GM12878 (cell line): Measurements from ENCODE around the gene SPRED2. TPM values are rescaled to one million over a fixed set of nuclear protein-coding genes. Genes with fewer than 3 reads are reported as not detected.

Experiments used
- ATAC-seq: fragments of 200-7000 bp; cut with Tn5 transposase; 3 replicates; pipeline ENCODE4 v1.9.1; 2020; ENCODE audit warnings: mild to moderate bottlenecking, moderate library complexity
- BruUV-seq: library from RNA; stranded (reverse); fragments of 400-500 nt; replicated peaks from 2 replicates; lab custom pipeline; 2021; lab: Mats Ljungman, UMichigan
- CTCF ChIA-PET: fragments of 300-600 bp; sonication (Branson Sonifier 250); formaldehyde crosslinking; extraction: SDS; loops from one replicate; lab custom pipeline; 2021; ENCODE audit warnings: inconsistent platforms; lab: Yijun Ruan, JAX
- POLR2A ChIA-PET: fragments of 350-600 bp; formaldehyde crosslinking; extraction: SDS; loops from one replicate; lab custom pipeline; 2021; ENCODE audit warnings: inconsistent platforms; lab: Charles Lee
- RAD21 ChIA-PET: fragments of 300-600 bp; sonication (Branson Sonifier 250); formaldehyde crosslinking; loops from one replicate; lab custom pipeline; 2023; ENCODE audit warnings: antibody characterized with exemption; ENCODE audit not compliant: unreplicated experiment; lab: Charles Lee
- SMC1A ChIA-PET: fragments of 300-600 bp; sonication (Branson Sonifier 250); formaldehyde crosslinking; loops from one replicate; lab custom pipeline; 2023; ENCODE audit not compliant: unreplicated experiment, uncharacterized antibody; lab: Charles Lee
- DNase-seq: peaks from one replicate; pipeline ENCODE4 v3.0.0-alpha.2; 2011; ENCODE audit warnings: low read depth, low spot score
- FAIRE-seq: peaks from 3 replicates; lab custom pipeline; 2011; peaks lifted over from hg19 to GRCh38; lab: Jason Lieb, UNC
- H2AFZ ChIP-seq: 2 replicates; pipeline ENCODE4 v1.6.0; 2011; ENCODE audit warnings: low read depth, low read length, control low read depth; ENCODE audit not compliant: control insufficient read depth
- H3K27ac ChIP-seq: 2 replicates; pipeline ENCODE4 v1.5.1; 2011; ENCODE audit warnings: control low read depth; ENCODE audit not compliant: control insufficient read depth, insufficient read depth
- H3K27me3 ChIP-seq, 2 experiments: replicated peaks in 1 of 2; 2 replicates each; pipeline versions ENCODE4 v1.6.0 to v1.6.1; 2011; ENCODE audit warnings: low read length in 1 of 2; ENCODE audit not compliant: control insufficient read depth in 2 of 2, insufficient read depth in 2 of 2
- H3K36me3 ChIP-seq, 2 experiments: 2 replicates each; pipeline ENCODE4 v1.5.1; 2011; ENCODE audit warnings: low read length in 1 of 2; ENCODE audit not compliant: control insufficient read depth in 2 of 2, insufficient read depth in 2 of 2
- H3K4me1 ChIP-seq: 2 replicates; pipeline ENCODE4 v1.6.1; 2011; ENCODE audit warnings: mild to moderate bottlenecking, low read length, moderate library complexity, mixed read lengths; ENCODE audit not compliant: control insufficient read depth, insufficient read depth
- H3K4me2 ChIP-seq: 2 replicates; pipeline ENCODE4 v1.6.0; 2011; ENCODE audit warnings: control low read depth; ENCODE audit not compliant: control insufficient read depth, insufficient read depth
- H3K4me3 ChIP-seq: fragments of 200-600 bp; sonication (generic); 2 replicates; pipeline ENCODE4 v1.5.1; 2016
- H3K79me2 ChIP-seq: 2 replicates; pipeline ENCODE4 v1.6.0; 2011; ENCODE audit warnings: low read length; ENCODE audit not compliant: control insufficient read depth, insufficient read depth
- H3K9ac ChIP-seq: 2 replicates; pipeline ENCODE4 v1.8.0; 2011; ENCODE audit warnings: low read length, control low read depth, mixed read lengths; ENCODE audit not compliant: control insufficient read depth, insufficient read depth
- H3K9me3 ChIP-seq: replicated peaks from 3 replicates; pipeline ENCODE4 v1.5.1; 2011; ENCODE audit warnings: mild to moderate bottlenecking, low read length; ENCODE audit not compliant: control insufficient read depth, insufficient read depth
- H4K20me1 ChIP-seq: 2 replicates; pipeline ENCODE4 v1.6.0; 2011; ENCODE audit not compliant: control insufficient read depth, insufficient read depth
- BCL3 ChIP-seq: IDR thresholded peaks from 2 replicates; pipeline ENCODE4 v1.6.1; 2011; ENCODE audit warnings: borderline replicate concordance, low read depth, mild to moderate bottlenecking, moderate library complexity, low read length; ENCODE audit not compliant: insufficient read depth, poor library complexity, severe bottlenecking
- BHLHE40 ChIP-seq, 2 experiments: fragments of 450-650 bp in 1 of 2; IDR thresholded peaks; 2 replicates each; pipeline ENCODE4 v1.6.1; 2011 to 2017; ENCODE audit warnings: low read depth in 2 of 2, borderline replicate concordance in 1 of 2, improper control_type of control experiment in 1 of 2, low read length in 1 of 2, mild to moderate bottlenecking in 1 of 2
- CBX5 ChIP-seq: sonication (generic); IDR thresholded peaks from 2 replicates; pipeline ENCODE4 v1.6.1; 2016; ENCODE audit warnings: low read depth, moderate library complexity, mild to moderate bottlenecking, inconsistent platforms
- CHD2 ChIP-seq: IDR thresholded peaks from 2 replicates; pipeline ENCODE4 v1.6.1; 2011; ENCODE audit warnings: low read depth, low read length, improper control_type of control experiment, borderline replicate concordance
- EP300 ChIP-seq, 2 experiments: fragments of 150-350 bp in 1 of 2; IDR thresholded peaks; 2 replicates each; pipeline ENCODE4 v1.6.1; 2011 to 2012; ENCODE audit warnings: low read depth in 2 of 2, low read length in 2 of 2, borderline replicate concordance in 1 of 2, improper control_type of control experiment in 1 of 2, inconsistent platforms in 1 of 2; ENCODE audit not compliant: control insufficient read depth in 1 of 2
- NFIC ChIP-seq: IDR thresholded peaks from 2 replicates; pipeline ENCODE4 v1.6.1; 2012; ENCODE audit warnings: low read depth, mild to moderate bottlenecking, inconsistent platforms, low read length, moderate library complexity
- NR2C2 ChIP-seq: IDR thresholded peaks from 2 replicates; pipeline ENCODE4 v1.6.1; 2011; ENCODE audit warnings: borderline replicate concordance, low read depth; ENCODE audit not compliant: control insufficient read depth, insufficient read length
- POLR2AphosphoS2 ChIP-seq: IDR thresholded peaks from 2 replicates; pipeline ENCODE4 v1.6.1; 2011; ENCODE audit warnings: low read depth, mild to moderate bottlenecking, low read length, improper control_type of control experiment, moderate library complexity
- RAD51 ChIP-seq: fragments of 450-650 bp; IDR thresholded peaks from 2 replicates; pipeline ENCODE4 v1.6.1; 2016; ENCODE audit warnings: moderate library complexity, mild to moderate bottlenecking, inconsistent platforms
- SREBF1 ChIP-seq: IDR thresholded peaks from 2 replicates; pipeline ENCODE4 v1.6.1; 2012; ENCODE audit warnings: mild to moderate bottlenecking, low read length
- YY1 ChIP-seq: IDR thresholded peaks from 2 replicates; pipeline ENCODE4 v1.6.1; 2011; ENCODE audit warnings: low read depth, mild to moderate bottlenecking, low read length
- ZSCAN29 ChIP-seq: fragments of 450-650 bp; IDR thresholded peaks from 2 replicates; pipeline ENCODE4 v1.6.1; 2017; ENCODE audit warnings: mild to moderate bottlenecking, moderate library complexity
- WGBS: methylation state at CpG from one replicate; pipeline ENCODE4 v1.1.6; 2016; ENCODE audit warnings: low lambda C conversion rate; ENCODE audit not compliant: insufficient replicate concordance, insufficient coverage; ENCODE audit errors: missing lambda C conversion rate; 5-methylcytosine and 5-hydroxymethylcytosine counted together
- in situ Hi-C: fragments of 300-500 bp; cut with MboI; formaldehyde crosslinking; loops from 9 replicates; pipeline ENCODE4 v1.14.3; 2018; ENCODE audit warnings: mixed read lengths
- intact Hi-C: fragments of 100-400 bp; cut with micrococcal nuclease; formaldehyde crosslinking; loops from one replicate; pipeline ENCODE4 v1.14.2; 2022; ENCODE audit not compliant: unreplicated experiment
- polyA plus RNA-seq, 11 experiments: library from polyadenylated mRNA; depleted of rRNA in 4 of 11; unstranded in 6 of 11; stranded (reverse) in 5 of 11; fragments of >200 nt; fragmentation: Nextera tagmentation in 4 of 11; fragmentation: Illumina TruSeq in 1 of 11; extraction: Ambion mirVana in 4 of 11; extraction: Trizol in 1 of 11; gene quantifications; 1 replicate in 1 of 11; 2 replicates in 10 of 11; pipeline versions ENCODE4 v1.2.1 to v1.2.3, GENCODE V29; 2011 to 2016; ENCODE audit warnings: inconsistent platforms in 2 of 11, missing spikeins in 2 of 11, low read depth in 1 of 11
- total RNA-seq, 4 experiments: library from RNA; depleted of rRNA in 3 of 4; stranded (reverse); fragments of >200 nt in 3 of 4; fragmentation: Illumina TruSeq in 1 of 4; extraction: Trizol in 1 of 4; gene quantifications; 2 replicates each; pipeline versions ENCODE4 v1.2.1 to v1.2.3, GENCODE V29; 2013 to 2021
- TF ChIP-seq, protein P1 (sequence below): IDR thresholded peaks from 2 replicates; pipeline ENCODE4 v1.6.1; 2011; ENCODE audit warnings: low read depth, low read length, improper control_type of control experiment, borderline replicate concordance
- TF ChIP-seq, protein P2 (sequence below): fragments of 450-650 bp; IDR thresholded peaks from 2 replicates; pipeline ENCODE4 v1.6.1; 2018; ENCODE audit warnings: borderline replicate concordance, mild to moderate bottlenecking; ENCODE audit not compliant: partially characterized antibody
- TF ChIP-seq, protein P3 (sequence below): fragments of 150-350 bp; IDR thresholded peaks from 2 replicates; pipeline ENCODE4 v1.6.1; 2016; ENCODE audit warnings: low read depth, low read length

The SPRED2 gene
- total and polyA plus RNA-seq, 10 of the 15 experiments (the other 5 are each of a cell fraction or from before 2014, with no cell fraction given), result 3.0 to 23.9 (median 9.7) TPM

- no peaks in the 10 kb centered on the region for H3K79me2 ChIP-seq
- in situ Hi-C loops, result no loop called here
- H3K36me3 ChIP-seq, result peaks cover 0 to 2% of the 10 kb centered on the region in 2 experiments; a peak in 1 of 4 replicates
- ATAC-seq (no peak), DNase-seq (no peak), FAIRE-seq (no peak)
- CTCF ChIA-PET, result interaction anchor here (1.6 to 6.2 kb wide), 6 partner anchors 11 to 61 kb away, joined by 3 to 31 read pairs (median 12); no protein-coding TSS in a partner anchor
- no TSS peak for BruUV-seq
- H3K27me3 ChIP-seq, result no peaks in the 10 kb centered on the region
- no peak overlapping the region for H3K9ac ChIP-seq
- no peak overlapping the region for H2AFZ ChIP-seq
- peaks cover 23% of the 10 kb centered on the region for H3K4me1 ChIP-seq
- H3K9me3 ChIP-seq, result no peaks in the 10 kb centered on the region
- no peak overlapping the region for H3K4me3 ChIP-seq
- TF ChIP-seq RAD51 (no peak), YY1 (no peak), EP300 (IDR thresholded peaks at IDR 0.05; ENCODE audit: borderline replicate concordance in 1 of 2, control insufficient read depth in 1 of 2, low read depth in 2 of 2, low read length in 2 of 2) (no peak), BCL3 (no peak), CHD2 (no peak), NR2C2 (no peak), POLR2AphosphoS2 (no peak), SREBF1 (no peak), ZSCAN29 (no peak), CBX5 (no peak), BHLHE40 (IDR thresholded peaks at IDR 0.05; ENCODE audit: borderline replicate concordance in 1 of 2, low read depth in 2 of 2, low read length in 1 of 2) (no peak), NFIC (no peak)
- TF ChIP-seq, protein P1, sequence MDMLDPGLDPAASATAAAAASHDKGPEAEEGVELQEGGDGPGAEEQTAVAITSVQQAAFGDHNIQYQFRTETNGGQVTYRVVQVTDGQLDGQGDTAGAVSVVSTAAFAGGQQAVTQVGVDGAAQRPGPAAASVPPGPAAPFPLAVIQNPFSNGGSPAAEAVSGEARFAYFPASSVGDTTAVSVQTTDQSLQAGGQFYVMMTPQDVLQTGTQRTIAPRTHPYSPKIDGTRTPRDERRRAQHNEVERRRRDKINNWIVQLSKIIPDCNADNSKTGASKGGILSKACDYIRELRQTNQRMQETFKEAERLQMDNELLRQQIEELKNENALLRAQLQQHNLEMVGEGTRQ, result no peak
- TF ChIP-seq, protein P2, sequence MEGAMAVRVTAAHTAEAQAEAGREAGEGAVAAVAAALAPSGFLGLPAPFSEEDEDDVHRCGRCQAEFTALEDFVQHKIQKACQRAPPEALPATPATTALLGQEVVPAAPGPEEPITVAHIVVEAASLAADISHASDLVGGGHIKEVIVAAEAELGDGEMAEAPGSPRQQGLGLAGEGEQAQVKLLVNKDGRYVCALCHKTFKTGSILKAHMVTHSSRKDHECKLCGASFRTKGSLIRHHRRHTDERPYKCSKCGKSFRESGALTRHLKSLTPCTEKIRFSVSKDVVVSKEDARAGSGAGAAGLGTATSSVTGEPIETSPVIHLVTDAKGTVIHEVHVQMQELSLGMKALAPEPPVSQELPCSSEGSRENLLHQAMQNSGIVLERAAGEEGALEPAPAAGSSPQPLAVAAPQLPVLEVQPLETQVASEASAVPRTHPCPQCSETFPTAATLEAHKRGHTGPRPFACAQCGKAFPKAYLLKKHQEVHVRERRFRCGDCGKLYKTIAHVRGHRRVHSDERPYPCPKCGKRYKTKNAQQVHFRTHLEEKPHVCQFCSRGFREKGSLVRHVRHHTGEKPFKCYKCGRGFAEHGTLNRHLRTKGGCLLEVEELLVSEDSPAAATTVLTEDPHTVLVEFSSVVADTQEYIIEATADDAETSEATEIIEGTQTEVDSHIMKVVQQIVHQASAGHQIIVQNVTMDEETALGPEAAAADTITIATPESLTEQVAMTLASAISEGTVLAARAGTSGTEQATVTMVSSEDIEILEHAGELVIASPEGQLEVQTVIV, result no peak
- TF ChIP-seq, protein P3, sequence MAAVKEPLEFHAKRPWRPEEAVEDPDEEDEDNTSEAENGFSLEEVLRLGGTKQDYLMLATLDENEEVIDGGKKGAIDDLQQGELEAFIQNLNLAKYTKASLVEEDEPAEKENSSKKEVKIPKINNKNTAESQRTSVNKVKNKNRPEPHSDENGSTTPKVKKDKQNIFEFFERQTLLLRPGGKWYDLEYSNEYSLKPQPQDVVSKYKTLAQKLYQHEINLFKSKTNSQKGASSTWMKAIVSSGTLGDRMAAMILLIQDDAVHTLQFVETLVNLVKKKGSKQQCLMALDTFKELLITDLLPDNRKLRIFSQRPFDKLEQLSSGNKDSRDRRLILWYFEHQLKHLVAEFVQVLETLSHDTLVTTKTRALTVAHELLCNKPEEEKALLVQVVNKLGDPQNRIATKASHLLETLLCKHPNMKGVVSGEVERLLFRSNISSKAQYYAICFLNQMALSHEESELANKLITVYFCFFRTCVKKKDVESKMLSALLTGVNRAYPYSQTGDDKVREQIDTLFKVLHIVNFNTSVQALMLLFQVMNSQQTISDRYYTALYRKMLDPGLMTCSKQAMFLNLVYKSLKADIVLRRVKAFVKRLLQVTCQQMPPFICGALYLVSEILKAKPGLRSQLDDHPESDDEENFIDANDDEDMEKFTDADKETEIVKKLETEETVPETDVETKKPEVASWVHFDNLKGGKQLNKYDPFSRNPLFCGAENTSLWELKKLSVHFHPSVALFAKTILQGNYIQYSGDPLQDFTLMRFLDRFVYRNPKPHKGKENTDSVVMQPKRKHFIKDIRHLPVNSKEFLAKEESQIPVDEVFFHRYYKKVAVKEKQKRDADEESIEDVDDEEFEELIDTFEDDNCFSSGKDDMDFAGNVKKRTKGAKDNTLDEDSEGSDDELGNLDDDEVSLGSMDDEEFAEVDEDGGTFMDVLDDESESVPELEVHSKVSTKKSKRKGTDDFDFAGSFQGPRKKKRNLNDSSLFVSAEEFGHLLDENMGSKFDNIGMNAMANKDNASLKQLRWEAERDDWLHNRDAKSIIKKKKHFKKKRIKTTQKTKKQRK, result no peak
- POLR2A ChIA-PET, result interaction anchor here (0.7 to 2.2 kb wide), 6 partner anchors 8 to 54 kb away, joined by 3 to 9 read pairs (median 4); no protein-coding TSS in a partner anchor
- no peaks in the 10 kb centered on the region for H4K20me1 ChIP-seq
- no peak overlapping the region for H3K27ac ChIP-seq
- intact Hi-C loops, result no loop called here
- no peak overlapping the region; the same call in 1 of the 2 replicates for H3K4me2 ChIP-seq
- RAD21 ChIA-PET, result interaction anchor here (0.8 to 3.2 kb wide), 7 partner anchors 9 to 178 kb away, joined by 3 to 14 read pairs (median 5); no protein-coding TSS in a partner anchor
- SMC1A ChIA-PET, result interaction anchor here (1.2 to 10.7 kb wide), 11 partner anchors 8 to 110 kb away, joined by 3 to 142 read pairs (median 8); no protein-coding TSS in a partner anchor
- 70% methylated on average over 4 of the region's 4 CpGs for WGBS
Observed at GRCh38 chr2:65374999-65375398, 57.4 kb downstream of the SPRED2 start.
